G401 (cell line): Measurements from ENCODE around the gene TESK2. TPM values are rescaled to one million over a fixed set of nuclear protein-coding genes. Genes with fewer than 3 reads are reported as not detected.

Experiments used
- DNase-seq: peaks from one replicate; pipeline ENCODE4 v3.0.0-alpha.2; 2015; ENCODE audit warnings: low spot score
- in situ Hi-C: cut with HindIII; loops from 2 replicates; pipeline ENCODE4 v1.10.0; 2016; ENCODE audit warnings: low sequenced_read_pairs, mixed read lengths
- total RNA-seq: library from RNA; depleted of rRNA; stranded (reverse); fragments of >200 nt; shearing (Covaris generic); gene quantifications from 2 replicates; pipeline ENCODE4 v1.2.3, GENCODE V29; 2014

TESK2 gene
- total RNA-seq, 1 experiment from 2014 or later: 7.6 TPM

DNA sequence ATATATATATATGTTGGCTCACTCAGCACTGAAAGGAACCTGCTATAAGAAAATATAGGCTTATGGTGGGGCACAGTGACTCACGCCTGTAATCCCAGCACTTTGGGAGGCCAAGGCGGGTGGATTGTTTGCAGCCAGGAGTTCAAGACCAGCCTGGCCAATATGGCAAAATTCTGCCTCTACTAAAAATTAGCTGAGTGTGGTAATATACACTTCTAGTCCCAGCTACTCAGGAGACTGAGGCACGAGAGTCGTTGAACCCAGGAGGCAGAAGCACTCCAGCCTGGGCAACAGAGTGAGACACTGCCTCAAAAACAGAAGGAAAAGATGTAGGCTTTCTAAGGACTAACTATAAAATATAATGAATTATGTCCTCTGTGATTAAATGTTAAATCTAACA is 136.1 kb downstream of the TESK2 start:
- in situ Hi-C loops: loop anchor here (25.0 kb wide), 1 partner anchor 157 kb away; the partner anchor contains the start of genes CCDC163, MMACHC and PRDX1
- DNase-seq: no peak

DNA sequence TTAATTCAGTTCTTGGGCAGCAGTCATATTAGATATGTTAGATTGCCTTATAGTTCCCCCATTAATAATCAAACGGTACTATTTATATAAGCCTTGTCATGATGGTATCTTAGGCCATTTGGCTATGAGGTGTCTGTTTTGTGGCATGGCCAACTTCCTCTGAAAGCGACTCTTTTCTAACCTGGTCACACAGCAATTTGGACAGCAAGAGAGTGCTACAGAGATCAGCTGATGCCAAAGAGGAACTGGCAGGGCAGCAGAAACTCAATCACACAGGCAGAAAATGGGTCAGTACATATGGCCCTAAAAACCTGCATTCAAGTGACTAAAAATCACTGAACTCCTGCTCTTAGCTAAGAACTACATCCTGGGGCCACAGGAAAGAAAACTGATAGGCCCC is 137.3 kb downstream of the TESK2 start:
- in situ Hi-C loops: loop anchor here (25.0 kb wide), 1 partner anchor 159 kb away; the partner anchor contains the start of genes CCDC163, MMACHC and PRDX1
- DNase-seq: peak; percentile 88

DNA sequence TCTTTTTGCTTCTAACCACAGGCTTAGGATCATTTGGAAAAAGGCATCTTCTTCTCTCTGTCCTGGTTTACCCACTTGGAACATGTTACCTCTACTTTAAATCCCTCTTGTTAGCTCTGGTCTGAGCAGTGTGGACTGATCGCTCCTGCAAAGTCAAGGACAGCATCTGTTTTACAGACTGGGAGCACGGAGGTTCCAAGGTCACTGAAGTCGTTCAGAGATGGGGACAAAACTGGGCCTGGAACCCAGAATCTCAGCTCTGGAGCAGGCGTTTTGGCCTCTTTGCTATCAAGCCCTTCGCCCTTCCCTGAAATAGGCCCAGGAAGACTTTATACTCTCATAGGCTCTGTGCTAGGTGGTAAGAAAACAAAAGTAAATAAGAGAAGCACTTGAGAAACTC is 139.5 kb downstream of the TESK2 start:
- in situ Hi-C loops: loop anchor here (25.0 kb wide), 1 partner anchor 161 kb away; the partner anchor contains the start of genes CCDC163, MMACHC and PRDX1
- DNase-seq: no peak

DNA sequence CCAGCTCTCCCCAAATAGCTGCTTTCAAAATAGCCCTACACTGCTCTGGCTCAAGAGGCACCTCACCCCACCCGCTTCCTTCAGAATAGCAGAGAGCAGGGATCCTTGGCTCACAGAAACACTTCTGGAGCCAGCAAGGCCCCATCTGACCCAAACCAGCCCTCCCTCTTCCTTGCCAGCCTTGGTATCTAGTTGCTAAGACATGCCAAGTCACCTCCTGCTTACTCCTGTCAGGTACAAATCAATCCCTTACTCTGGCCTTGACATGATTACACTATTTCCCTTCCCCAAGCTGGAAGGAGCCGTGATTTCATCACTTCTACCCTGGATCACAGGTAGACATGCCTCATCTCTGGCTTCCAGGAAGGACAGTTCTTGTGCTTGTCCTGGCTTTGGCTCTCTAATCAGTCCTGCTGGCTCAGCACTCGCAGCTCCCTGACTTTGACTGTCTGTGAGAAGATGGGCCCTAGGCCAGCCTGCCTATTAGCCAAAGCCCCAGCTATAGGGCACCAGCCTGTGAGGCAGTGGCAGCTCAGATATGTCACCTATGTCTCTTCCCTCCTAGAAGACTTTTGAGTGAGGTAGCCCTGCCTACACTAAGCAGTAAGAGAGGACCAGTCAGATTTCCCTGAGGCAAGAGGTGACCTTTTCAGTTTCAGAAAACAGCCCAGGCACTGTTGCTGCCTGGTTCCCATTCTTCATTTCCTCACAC is 141.8 kb downstream of the TESK2 start:
- in situ Hi-C loops: no loop called here
- DNase-seq: peak; percentile 96

DNA sequence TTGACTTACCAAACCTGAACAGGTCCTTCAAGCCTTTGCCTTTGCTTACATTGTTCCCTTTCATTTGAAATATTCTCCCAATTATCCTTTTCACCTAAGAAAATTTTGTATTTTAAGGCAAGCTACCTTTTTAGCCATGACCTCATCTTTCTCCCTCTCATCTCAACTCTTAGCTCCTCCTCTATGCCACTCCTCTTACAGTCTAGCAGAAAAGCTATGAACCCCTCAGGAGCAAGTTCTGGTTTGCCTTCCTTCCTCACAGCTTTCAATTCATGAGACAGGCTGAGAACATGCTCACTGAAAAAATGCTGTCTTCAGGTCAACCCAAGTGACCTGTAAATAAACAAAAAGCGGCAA is 142.4 kb downstream of the TESK2 start:
- in situ Hi-C loops: no loop called here
- DNase-seq: no peak

DNA sequence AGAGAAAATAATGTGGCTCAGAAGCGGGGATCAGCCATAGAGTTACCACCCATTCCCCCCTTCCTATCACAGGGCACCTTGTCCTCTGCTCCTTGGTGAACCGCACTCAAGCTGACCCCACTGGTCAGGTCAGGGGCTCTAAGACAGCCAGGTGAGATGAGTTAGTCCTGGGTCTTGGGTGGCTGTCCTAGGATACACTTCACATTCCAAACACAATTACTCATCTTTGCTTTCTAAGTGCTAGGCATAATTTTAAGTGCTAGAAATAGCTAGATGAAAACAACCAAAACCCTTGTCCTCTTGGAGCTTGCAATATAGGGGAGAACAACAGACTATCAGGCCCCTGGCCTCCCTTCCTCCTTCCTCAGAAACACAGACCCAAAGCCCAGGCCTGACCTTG is 142.9 kb downstream of the TESK2 start:
- in situ Hi-C loops: no loop called here
- DNase-seq: no peak

DNA sequence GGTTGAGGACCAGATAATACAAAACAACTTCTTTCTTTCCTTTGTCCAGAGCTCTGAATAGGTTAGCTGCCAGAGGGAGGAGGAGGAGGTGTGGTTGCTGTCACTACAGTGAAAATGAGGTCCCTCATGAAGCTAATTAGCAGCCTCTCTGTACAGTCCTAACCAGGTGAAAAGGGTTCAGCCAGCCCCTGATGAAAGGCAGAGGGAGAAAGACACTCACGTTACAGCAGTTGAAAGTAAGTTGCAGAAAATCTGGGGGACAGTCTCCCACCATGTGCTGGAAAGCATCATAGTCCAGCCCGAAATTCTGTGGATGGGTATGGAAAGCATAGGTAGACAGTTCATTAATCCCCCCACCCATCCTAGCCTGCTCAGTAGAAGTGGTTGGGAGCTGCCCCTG is 144.5 kb downstream of the TESK2 start:
- DNase-seq: no peak
- in situ Hi-C loops: no loop called here

DNA sequence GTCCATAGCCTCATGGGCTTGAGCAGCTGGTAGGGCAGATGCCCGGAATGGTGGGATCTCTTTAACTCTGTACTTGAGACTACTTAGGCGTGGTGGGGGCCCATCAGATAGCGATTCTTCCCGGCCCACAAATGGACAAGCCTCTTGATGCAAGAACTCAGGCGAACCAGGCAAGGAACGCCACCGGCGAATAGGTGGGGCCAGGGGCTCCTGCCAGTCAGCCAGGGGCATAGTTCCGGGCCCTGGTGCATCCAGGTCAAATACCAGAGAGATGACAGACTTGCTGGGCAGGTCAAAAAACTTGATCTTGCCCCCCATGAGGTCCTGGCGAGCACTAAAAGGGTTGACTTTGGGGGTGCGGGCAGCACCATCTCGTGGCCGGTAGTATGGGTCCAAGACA is 145.9 kb downstream of the TESK2 start:
- no peak for DNase-seq
- in situ Hi-C loops: no loop called here

DNA sequence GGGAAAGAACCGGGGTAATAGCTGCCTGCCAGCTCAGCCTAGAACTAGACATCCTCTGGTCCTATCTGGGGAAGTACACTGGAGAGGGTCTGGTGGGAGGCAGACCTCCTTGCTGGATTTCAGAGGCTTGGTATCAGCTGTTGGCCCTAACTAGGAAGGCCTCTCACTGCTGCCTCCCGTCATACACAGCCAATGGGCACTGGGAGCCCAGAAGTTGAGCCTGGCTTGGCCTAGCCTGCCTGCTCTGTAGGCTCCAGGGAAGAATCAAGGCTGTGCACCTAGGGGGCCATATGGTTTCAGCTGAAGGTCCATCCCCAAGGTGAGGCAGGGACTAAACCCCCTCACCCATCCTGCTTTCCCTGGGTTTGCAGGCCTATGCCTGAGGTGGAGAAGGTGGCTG is 146.5 kb downstream of the TESK2 start:
- no peak for DNase-seq
- in situ Hi-C loops: no loop called here

DNA sequence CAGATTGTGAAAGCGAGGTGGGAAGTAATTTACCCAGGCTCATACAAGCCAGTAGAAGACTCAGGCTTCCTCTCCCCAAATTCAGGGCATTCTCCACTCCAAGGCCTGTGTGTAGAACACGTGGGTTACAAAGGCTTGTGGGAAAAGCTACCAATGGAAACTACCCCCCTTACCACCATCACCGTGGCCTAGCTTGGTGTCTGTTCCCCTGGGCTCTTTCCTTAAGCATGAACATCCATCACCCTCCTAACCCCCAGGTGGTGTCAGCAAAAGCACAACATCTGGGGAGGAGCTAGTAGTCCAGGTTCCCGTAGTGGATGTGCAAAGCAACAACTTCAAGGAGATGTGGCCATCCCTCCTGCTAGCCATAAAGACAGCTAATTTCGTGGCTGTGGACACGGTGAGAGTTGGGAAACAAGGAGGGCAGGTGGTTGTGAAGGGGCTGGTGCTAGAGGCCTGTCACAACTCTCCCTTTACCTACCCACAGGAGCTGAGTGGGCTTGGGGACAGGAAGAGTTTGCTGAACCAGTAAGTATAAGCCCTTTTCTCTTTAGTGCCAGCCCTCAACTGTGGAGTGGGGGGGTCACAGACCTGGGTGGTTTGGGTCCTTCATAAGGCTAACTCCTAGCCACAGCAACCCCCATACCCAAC is 150.0 kb downstream of the TESK2 start:
- in situ Hi-C loops: no loop called here
- DNase-seq: peak; percentile 23

DNA sequence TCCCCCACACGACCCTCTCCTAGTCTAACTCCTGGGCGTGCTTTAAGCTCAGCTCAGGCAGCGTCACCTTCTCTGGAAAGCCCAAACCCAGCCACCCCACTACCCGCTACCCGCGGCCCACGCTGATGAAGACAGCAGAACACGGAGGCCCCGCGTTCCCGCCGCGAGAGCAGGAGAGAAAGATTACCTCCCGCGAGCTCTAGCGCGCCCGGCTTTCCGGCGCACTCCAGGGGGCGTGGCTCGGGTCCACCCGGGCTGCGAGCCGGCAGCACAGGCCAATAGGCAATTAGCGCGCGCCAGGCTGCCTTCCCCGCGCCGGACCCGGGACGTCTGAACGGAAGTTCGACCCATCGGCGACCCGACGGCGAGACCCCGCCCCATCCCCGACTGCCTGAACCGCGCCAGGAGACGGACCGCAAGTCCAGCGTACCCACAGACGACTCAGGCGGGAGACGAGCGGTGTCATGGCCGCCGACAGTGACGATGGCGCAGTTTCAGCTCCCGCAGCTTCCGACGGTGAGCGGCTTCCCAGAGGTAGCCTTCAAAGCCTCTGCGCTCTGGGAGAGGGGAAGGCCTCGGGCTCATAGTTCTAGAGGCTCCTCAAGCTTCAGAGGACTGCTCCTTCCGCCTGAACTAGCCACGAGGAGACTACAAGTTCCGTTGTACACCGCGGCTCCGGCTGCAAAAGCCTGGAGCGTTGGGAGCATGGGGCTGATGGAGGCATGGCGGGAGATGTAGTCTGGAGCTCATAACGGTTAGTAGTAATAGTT is 151.0 kb downstream of the TESK2 start, which contains the start of the genes MUTYH and TOE1:
Gene MUTYH (minus strand): TSS at position 652 of the 770 bp plus-strand sequence. CDS start 5,935 bp downstream, outside the sequence.
Gene TOE1 (plus strand): TSS at position 382 of the 770 bp plus-strand sequence. CDS start 83 bp downstream, at position 465.
- in situ Hi-C loops: no loop called here

DNA sequence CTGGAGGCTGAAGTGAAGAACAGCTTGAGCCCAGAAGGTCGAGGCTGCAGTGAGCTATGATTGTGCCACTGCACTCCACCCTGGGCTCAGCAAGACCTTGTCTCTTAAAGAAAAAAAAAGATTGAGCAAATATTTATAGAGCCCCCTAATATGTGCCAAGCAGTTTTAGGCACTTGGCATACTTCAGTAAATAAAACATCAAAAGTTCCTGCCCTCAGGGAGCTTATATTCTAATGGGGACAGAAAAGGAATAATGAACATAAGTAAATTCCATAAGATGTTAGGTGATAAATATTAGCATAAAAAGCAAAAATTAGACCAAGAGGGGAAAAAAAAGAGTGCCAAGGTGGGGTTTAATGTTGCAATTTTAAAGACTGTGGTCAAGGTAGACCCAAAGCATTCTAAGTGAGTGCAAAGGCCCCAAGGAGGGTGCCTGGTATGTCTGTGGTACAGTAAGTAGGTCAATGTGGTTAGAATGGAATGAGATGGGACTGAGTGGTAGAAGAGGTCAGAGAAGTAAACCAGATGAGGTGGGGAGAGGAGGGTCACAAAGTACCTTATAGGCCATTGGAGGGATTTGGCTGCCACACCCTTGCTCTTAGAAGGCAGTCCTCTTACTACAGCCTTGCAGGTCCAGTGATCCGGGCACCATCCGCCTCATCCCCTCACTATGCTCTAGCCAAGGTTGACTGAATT is 153.2 kb downstream of the TESK2 start:
- no peak for DNase-seq
- in situ Hi-C loops: no loop called here

More for the DNA sequence above, 151.0 kb downstream of the TESK2 start, which contains the start of the genes MUTYH and TOE1:
- peak; percentile 96 for DNase-seq

DNA sequence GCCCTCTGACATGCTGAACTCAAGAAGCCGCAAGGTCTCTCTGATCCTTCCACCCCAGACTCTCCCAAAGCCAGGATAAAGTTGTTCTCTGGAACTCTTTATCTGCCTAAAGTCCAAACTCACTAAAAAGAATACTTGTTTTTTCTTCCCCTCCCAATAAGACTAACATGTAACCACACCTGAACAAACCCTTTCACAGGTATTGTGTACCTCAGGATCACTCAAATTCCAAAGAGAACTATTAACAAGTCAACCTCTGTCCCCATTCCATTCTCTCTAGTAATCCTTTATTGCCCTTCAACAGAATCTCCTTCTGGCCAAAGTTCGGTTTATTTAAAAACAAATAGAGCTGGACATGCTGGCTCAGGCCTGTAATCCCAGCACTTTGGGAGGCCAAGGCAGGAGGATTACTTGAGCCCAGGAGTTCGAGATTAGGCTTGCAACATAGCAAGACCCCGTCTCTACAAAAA is 155.1 kb downstream of the TESK2 start:
- no peak for DNase-seq
- in situ Hi-C loops: no loop called here

DNA sequence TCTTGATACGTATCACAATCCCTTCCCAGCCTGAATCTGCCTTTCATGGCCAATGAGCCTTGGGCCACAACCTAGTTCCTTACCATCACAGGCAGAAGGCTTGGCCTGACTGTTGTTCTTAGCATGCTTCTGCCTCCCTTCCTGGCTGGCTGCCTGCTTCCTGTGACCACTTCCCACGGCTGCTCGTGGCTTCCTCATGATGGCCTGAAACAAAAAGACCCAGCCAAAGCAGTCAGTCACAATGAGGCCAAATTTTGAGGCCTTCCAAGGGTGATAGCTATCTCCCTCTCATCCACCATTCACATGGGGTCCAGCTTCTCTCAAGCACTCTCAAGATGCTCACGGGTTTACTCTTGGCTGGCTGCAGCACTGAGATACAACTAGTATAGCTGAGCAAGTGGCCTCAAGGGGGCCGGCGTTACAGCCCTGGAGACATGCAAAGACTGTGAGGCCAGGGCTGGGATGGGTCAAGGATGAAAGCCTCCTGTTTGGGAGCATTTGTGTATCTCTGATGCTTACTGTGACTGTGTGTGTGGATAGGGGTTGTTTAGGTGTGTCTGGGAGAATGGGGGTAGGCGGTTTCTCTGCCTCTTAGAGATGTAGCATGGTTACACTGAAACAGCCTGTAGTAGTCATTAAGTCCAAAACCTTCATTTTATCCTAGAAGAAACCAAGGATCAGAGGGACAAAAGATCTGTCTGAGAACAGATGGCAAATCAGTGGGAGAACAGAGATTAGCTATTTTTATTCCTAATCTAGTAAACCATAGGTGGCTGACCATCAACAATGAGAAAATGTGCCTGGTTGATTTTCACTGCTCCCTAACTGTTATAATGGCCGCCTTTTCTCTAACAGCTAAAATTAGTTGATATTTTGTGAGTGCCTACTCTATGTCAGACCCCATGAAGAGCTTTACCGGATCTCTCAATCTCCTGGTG is 156.4 kb downstream of the TESK2 start:
- peak; percentile 93 for DNase-seq
- in situ Hi-C loops: no loop called here

DNA sequence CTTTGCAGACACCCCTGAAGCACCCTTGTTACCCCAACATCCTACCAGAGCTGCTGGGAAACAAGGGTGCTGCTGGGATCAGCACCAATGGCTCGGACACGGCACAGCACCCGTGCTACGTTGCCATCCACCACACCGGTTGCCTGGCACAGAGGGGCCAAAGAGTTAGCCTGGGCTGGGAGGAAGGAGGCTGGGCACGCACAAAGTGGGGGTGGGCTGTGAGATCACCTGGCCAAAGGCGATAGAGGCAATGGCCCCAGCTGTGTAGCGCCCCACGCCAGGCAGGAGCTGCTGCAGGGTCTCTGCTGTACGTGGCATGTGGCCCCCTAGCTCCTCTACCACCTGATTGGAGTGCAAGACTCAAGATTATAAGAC is 158.6 kb downstream of the TESK2 start:
- no peak for DNase-seq
- in situ Hi-C loops: no loop called here

DNA sequence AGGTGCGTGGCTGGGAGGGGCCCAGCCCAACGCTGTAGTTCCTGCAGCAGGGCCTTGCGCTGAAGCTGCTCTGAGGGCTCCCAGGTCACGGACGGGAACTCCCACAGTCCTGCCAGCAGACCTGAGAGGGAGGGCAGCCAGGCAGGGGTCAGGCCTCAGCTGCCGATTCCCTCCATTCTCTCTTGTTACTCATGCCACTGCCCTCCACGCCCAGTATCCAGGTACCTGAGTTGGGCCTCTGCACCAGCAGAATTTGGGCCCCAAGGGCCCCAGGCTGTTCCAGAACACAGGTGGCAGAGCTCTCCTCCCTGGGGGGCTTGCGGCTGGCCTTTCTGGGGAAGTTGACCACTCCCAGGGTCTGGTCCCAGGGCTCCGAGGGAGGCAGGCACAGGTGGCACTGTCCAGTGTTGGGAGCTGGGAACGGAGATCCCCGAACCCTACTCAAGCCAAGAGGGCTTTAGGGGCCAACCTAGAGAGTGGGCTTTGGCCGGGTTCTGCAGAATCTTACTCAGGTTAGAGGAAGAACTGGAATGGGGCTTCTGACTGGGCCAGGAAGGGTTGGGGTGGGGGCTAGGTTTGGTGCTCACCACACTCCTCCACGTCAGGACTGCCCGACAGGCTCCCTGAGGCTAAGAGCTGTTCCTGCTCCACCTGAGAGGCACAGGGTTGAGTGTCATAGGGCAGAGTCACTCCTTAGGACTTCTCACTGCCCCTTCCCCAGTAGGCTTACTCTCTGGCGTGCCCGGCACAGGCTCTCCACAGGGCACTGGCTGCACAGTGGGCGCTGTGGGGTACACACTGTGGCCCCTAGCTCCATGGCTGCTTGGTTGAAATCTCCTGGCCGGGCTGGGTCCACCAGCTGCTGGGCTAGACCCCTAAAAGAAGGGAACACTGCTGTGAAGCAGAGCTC is 159.3 kb downstream of the TESK2 start:
- in situ Hi-C loops: no loop called here
- DNase-seq: no peak

DNA sequence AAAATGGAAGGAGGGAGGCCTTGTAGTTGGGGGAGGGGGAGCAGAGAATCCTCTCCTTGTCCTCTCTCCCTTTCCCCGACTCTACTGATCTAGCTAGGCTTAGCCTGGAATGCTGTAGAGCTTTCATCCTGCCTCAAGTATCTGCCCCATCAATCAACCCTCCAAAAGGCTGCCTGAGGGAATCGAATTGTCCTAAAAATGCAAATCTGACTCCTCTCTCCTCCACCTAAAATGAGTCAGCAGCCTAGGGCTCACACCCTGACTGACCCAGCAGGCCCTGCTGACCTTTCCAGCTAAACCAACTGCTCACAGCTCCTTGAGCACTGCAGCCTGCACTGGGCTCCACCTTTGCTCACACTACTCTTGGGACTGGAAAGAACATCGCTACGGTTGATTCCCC is 161.5 kb downstream of the TESK2 start:
- in situ Hi-C loops: no loop called here
- no peak for DNase-seq
